K562 (cell line): Measurements from ENCODE around the gene PLD3. TPM values are rescaled to one million over a fixed set of nuclear protein-coding genes. Genes with fewer than 3 reads are reported as not detected.

Experiments used
- KAT8 ChIP-seq: fragments of 450-650 bp; IDR thresholded peaks from 2 replicates; pipeline ENCODE4 v1.6.1; 2016; ENCODE audit warnings: low read depth, mild to moderate bottlenecking
- MTA2 ChIP-seq: fragments of 450-650 bp; IDR thresholded peaks from 2 replicates; pipeline ENCODE4 v1.6.1; 2016; ENCODE audit warnings: low read depth
- MXD1 ChIP-seq: fragments of 250-450 bp; sonication (Bioruptor Pico); IDR thresholded peaks from 2 replicates; pipeline ENCODE4 v1.8.0; 2021; ENCODE audit warnings: borderline replicate concordance, mild to moderate bottlenecking, moderate library complexity; ENCODE audit not compliant: poor library complexity, severe bottlenecking
- NKRF ChIP-seq: fragments of 450-650 bp; IDR thresholded peaks from 2 replicates; pipeline ENCODE4 v1.6.1; 2016; ENCODE audit warnings: borderline replicate concordance
- PHB ChIP-seq: fragments of 250-450 bp; sonication (Bioruptor Pico); IDR thresholded peaks from 2 replicates; pipeline ENCODE4 v1.5.0; 2021
- SREBF1 ChIP-seq: fragments of 150-350 bp; IDR thresholded peaks from 2 replicates; pipeline ENCODE4 v1.6.1; 2014; ENCODE audit warnings: antibody characterized with exemption, low read depth, low read length, borderline replicate concordance
- WHSC1 ChIP-seq: IDR thresholded peaks from one replicate; pipeline ENCODE4 v1.6.1; 2012; ENCODE audit warnings: low read length, control low read depth, inconsistent platforms
- ZBTB17 ChIP-seq: fragments of 450-650 bp; formaldehyde crosslinking; IDR thresholded peaks from 2 replicates; pipeline ENCODE4 v1.4.0; 2020; ENCODE audit warnings: mild to moderate bottlenecking
- ZBTB26 ChIP-seq: fragments of 450-650 bp; formaldehyde crosslinking; IDR thresholded peaks from 2 replicates; pipeline ENCODE4 v1.4.0; 2022; ENCODE audit warnings: missing genetic modification characterization
- ZBTB49 ChIP-seq: sonication (generic); formaldehyde crosslinking; IDR thresholded peaks from 2 replicates; pipeline ENCODE4 v1.8.0; 2022; ENCODE audit warnings: missing genetic modification reagents, mild to moderate bottlenecking, borderline replicate concordance
- ZNF408 ChIP-seq: fragments of 250-450 bp; sonication (Bioruptor Pico); IDR thresholded peaks from 2 replicates; pipeline ENCODE4 v1.4.0; 2020; ENCODE audit warnings: low read depth, mild to moderate bottlenecking, moderate library complexity
- ZNF431 ChIP-seq: sonication (generic); formaldehyde crosslinking; IDR thresholded peaks from 2 replicates; pipeline ENCODE4 v1.8.0; 2022; ENCODE audit warnings: mild to moderate bottlenecking, missing genetic modification reagents
- ZNF778 ChIP-seq: fragments of 450-650 bp; formaldehyde crosslinking; IDR thresholded peaks from 2 replicates; pipeline ENCODE4 v1.4.0; 2020; ENCODE audit warnings: mild to moderate bottlenecking, moderate library complexity
- polyA plus RNA-seq, 8 experiments: library from polyadenylated mRNA; depleted of rRNA in 4 of 8; stranded (reverse) in 5 of 8; unstranded in 3 of 8; fragments of >200 nt; fragmentation: Nextera tagmentation in 2 of 8; fragmentation: Illumina TruSeq in 1 of 8; extraction: Ambion mirVana in 2 of 8; extraction: Trizol in 1 of 8; gene quantifications; 2 replicates each; pipeline versions ENCODE4 v1.2.1 to v1.2.3, GENCODE V29; 2011 to 2014; ENCODE audit warnings: inconsistent platforms in 1 of 8, missing spikeins in 1 of 8
- total RNA-seq, 7 experiments: library from RNA; depleted of rRNA in 6 of 7; stranded (reverse); fragments of >200 nt in 6 of 7; fragmentation: Illumina TruSeq in 2 of 7; extraction: Trizol in 2 of 7; gene quantifications; 2 replicates each; pipeline versions ENCODE4 v1.2.1 to v1.2.3, GENCODE V29; 2011 to 2021; ENCODE audit warnings: low replicate concordance in 1 of 7
- TF ChIP-seq, protein P1 (sequence below): IDR thresholded peaks from 2 replicates; pipeline ENCODE4 v1.6.1; 2011; ENCODE audit warnings: borderline replicate concordance, low read depth, mild to moderate bottlenecking, moderate library complexity, low read length; ENCODE audit not compliant: insufficient read depth, poor library complexity, severe bottlenecking
- TF ChIP-seq, protein P2 (sequence below): fragments of 200-800 bp; sonication (Bioruptor generic); IDR thresholded peaks from 2 replicates; pipeline ENCODE4 v1.6.1; 2017; ENCODE audit warnings: missing genetic modification characterization, missing compliant biosample characterization

Gene PLD3
- total and polyA plus RNA-seq, 9 of the 15 experiments (the other 6 are each of a cell fraction or from before 2014, with no cell fraction given), result 2.3 to 128 (median 72.7) TPM

GRCh38 chr19:40420766-40421765, 72.6 kb downstream of the PLD3 start (continued):
- peak; percentile 34; the same call in 1 of the 2 replicates for TF ChIP-seq NKRF
- TF ChIP-seq ZNF408 (CRISPR knock-in tag), result no peak
- no peak for TF ChIP-seq KAT8
- TF ChIP-seq ZNF778, result no peak
- no peak for TF ChIP-seq PHB (CRISPR knock-in tag)
- TF ChIP-seq MTA2, result no peak
- TF ChIP-seq, protein P1, sequence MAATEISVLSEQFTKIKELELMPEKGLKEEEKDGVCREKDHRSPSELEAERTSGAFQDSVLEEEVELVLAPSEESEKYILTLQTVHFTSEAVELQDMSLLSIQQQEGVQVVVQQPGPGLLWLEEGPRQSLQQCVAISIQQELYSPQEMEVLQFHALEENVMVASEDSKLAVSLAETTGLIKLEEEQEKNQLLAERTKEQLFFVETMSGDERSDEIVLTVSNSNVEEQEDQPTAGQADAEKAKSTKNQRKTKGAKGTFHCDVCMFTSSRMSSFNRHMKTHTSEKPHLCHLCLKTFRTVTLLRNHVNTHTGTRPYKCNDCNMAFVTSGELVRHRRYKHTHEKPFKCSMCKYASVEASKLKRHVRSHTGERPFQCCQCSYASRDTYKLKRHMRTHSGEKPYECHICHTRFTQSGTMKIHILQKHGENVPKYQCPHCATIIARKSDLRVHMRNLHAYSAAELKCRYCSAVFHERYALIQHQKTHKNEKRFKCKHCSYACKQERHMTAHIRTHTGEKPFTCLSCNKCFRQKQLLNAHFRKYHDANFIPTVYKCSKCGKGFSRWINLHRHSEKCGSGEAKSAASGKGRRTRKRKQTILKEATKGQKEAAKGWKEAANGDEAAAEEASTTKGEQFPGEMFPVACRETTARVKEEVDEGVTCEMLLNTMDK, result no peak
- TF ChIP-seq WHSC1, result no peak
- TF ChIP-seq MXD1 (CRISPR knock-in tag), result no peak
- no peak for TF ChIP-seq ZBTB49 (CRISPR knock-in tag)
- no peak for TF ChIP-seq ZNF431 (CRISPR knock-in tag)
- TF ChIP-seq, protein P2, sequence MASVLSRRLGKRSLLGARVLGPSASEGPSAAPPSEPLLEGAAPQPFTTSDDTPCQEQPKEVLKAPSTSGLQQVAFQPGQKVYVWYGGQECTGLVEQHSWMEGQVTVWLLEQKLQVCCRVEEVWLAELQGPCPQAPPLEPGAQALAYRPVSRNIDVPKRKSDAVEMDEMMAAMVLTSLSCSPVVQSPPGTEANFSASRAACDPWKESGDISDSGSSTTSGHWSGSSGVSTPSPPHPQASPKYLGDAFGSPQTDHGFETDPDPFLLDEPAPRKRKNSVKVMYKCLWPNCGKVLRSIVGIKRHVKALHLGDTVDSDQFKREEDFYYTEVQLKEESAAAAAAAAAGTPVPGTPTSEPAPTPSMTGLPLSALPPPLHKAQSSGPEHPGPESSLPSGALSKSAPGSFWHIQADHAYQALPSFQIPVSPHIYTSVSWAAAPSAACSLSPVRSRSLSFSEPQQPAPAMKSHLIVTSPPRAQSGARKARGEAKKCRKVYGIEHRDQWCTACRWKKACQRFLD (CRISPR knock-in tag), result no peak; the same call in 1 of the 2 replicates
- peak; percentile 42; the same call in 1 of the 2 replicates for TF ChIP-seq SREBF1
- peak; percentile 56; the same call in 1 of the 2 replicates for TF ChIP-seq ZBTB26 (CRISPR knock-in tag)
- peak; percentile 32; the same call in 1 of the 2 replicates for TF ChIP-seq ZBTB17 (CRISPR knock-in tag)
